ENCODE measurements around the gene VSX1. TPM values are rescaled to one million over a fixed set of nuclear protein-coding genes. Genes with fewer than 3 reads are reported as not detected.

VSX1 gene
- polyA plus RNA-seq, 4 donors, result not detected

DNA sequence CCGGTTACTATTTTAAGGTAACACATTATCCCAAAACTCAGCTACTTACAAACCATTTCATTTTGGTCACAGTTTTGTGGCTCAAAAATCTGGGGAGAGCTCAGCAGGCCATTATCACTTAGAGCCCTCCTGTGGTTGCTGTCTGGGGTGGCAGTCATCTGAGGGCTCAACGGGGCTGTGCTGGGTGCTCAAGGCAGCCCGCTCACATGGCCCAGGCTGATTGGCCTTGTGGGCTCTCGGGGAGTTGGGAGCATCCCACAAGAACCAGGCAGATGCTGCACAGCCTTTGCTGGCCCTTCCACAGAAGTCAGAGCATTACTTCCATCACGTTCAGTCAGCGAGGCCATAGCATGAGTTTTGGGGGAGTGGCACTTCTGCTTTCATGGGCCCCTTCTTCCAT is 6.3 kb upstream of the VSX1 start:
- no peak for DNase-seq (ENCODE audit: low read depth in 4 of 4, low spot score in 3 of 4)

DNA sequence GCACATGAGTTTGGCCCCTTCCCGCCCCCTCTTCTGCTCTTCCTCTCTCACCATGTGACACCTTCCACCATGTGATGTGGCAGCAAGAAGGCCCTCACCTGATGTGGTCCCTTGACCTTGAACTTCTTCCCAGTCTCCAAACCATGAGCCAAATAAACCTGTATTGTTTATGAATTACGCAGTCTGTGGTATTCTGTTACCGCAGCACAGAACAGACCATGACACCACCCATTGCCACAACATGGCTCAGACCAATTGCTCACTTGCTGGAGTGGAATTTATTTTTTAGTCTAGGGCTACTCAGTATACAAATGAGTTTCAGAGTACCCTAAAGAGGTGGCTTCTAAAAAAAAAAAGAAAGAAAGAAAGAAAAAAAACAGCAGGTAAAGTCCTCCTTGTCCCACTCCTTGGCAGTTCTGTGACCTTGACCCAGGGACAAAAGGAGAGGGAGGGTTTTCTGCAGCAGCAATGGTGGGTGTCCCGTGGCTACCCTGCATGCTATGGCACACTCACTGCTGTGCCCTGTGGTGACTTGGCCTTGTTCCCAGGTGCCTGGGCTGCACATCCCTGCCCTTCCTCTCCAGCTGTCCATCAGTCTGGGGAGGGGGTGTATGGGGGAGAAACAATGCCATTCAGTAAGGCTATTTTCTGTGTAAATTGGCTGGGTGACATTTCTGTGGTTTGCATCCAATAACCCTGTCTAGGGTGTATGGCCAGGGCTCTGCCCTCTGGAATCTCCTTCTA is 5.4 kb upstream of the VSX1 start:
- no peak for DNase-seq (ENCODE audit: low read depth in 4 of 4, low spot score in 3 of 4)

DNA sequence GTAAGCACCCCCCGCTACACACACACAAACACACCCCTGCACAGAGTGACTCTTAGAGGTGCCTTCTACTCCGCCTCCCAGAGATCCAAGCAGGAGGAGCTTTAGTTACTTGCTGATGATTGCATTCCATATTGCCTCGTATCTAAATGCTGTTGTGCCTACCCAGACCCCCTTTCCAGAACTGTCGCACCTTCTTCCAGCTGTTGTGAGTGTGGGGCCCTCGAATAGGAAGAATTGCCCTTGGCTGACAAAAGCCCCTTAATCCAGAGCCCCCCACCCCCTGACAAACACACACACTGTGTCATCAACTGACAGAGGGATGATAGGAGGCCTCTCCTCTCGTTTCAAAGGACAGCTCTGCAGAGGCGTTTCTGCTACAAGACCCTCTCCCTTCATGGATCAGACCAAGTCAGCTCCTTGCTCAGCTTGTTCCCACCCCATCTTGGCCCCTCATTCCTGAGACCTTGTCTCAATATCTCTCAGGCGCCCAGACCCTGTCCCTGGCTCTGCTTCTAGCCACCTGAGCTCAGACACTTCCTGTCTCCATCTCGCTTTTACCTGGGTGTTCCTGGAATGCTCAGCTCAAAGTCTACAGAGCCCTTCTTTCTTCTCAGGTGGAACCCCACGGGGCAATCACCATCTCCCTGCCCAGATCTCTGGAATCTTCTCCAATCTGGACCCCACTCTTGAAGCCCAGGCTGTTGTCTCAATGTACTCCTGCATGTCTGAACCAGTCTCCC is 4.0 kb upstream of the VSX1 start:
- no peak for DNase-seq (ENCODE audit: low read depth in 4 of 4, low spot score in 3 of 4)

DNA sequence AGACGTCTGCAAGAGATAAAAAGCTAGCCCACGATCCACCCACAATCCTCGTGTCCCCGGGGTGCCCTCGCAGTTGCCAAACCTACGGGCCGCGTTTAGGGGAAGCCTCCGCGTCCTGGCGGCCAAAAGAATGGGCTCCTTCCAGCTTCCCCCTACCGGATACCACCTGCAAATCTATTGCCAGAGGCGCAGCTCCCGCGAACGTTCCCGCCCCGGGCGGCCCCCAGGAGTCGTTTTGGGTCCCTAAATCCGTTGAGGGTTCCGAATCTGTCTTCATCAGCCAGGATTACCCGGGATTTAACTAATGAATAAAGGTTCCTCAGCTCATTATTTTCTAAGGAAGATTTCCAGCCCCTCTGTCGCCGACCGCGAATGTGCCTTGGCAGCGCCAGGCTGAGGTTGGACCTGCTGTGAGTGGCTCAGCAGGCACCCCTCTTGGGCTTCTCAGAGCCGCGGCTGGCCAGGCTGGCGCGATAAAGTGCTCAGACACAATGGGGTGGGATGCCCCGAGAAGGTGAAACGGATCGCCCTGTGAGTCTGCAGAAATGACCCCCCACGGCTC is 2.8 kb upstream of the VSX1 start:
- no peak for DNase-seq (ENCODE audit: low read depth in 4 of 4, low spot score in 3 of 4)

DNA sequence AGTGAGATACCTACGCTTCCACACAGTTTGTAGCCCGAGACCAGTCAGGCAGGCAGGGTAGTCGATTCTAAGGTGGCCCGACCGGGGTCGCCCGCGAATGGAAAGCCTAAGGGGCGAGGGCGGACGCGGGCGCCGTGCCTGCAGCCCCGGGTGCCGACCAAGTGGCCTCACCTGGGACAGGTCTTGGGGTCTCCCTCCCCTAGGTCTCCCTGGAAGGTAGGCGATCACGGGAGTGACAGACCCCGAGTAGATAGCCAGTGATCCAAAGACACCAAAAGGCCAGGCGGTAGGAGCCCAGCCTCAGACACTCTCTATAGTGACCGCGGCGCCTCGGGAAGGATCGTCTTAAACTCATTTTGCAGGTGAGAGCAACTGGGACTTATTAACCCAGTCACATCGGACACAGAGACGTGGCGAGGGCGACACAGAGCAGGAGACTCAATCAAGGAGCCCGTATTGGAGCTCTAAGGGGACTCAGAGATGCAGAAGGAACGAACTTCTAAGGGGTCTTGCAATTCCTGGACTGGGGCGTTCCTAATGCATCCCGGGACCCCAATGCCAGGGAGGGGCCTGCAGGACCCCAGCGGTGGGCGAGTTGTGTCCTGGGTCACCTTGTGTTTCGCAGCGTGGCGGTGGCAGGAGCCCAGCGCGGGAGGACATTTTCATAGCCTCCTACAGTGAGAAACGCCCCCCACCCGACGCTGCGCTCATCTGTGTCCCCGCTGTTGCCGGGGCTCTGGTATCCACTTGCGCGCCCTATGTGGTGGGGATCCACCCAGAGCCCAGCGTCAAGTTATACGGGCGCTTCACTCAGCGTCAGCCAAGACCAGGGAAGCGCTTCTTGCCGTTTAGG is 2.1 kb upstream of the VSX1 start:
- no peak for DNase-seq (ENCODE audit: low read depth in 4 of 4, low spot score in 3 of 4)

DNA sequence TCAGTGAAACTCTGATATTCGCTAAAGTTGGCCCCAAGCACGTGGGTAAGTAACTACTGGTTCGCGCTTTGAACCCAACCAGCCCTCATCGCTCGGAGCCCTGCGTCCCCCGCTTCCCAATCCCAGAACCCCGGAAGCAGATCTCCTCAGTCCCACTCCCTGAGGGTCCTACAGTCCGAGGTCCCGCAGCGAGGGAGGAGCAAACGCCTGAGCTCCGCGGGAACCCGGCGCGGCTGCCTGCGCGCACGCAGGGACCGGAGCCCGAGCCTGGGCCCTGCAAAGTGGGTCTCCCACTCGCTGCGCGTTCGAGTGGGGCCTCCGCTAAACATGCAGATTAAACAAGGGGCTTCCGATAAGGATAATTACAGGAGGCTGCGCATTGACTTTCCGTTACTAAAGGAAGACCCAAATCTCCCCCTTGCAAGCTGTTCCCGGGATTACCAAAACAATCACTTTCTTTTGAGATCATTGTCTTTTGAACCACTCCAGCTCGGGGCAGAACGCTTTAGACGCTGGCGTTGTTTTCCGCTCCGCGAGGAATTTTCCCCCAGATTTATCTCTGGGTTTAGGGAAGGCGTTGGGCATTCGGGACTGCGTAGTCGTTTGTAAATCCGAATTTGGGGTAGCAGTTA is 1.3 kb upstream of the VSX1 start:
- DNase-seq (ENCODE audit: low read depth in 4 of 4, low spot score in 3 of 4), result no peak

DNA sequence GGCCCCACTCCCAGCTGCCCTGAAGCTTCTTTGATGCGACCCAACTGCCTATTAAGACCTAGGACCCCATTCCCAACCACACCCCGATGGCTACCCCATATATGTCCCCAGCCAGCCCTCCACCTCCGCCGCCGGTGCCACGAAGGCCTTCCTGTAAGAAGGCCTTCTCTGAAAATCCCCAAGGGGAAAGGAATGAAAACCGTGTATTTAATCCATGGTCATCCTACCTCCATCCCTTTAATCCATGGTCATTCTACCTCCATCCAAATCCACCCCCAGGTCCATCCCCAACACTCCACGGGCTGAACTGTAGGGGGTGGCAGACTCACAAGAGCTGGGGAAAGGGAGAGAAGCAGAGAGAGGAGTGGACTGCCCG is 545 bp upstream of the VSX1 start:
- DNase-seq (ENCODE audit: low read depth in 4 of 4, low spot score in 3 of 4), result no peak

DNA sequence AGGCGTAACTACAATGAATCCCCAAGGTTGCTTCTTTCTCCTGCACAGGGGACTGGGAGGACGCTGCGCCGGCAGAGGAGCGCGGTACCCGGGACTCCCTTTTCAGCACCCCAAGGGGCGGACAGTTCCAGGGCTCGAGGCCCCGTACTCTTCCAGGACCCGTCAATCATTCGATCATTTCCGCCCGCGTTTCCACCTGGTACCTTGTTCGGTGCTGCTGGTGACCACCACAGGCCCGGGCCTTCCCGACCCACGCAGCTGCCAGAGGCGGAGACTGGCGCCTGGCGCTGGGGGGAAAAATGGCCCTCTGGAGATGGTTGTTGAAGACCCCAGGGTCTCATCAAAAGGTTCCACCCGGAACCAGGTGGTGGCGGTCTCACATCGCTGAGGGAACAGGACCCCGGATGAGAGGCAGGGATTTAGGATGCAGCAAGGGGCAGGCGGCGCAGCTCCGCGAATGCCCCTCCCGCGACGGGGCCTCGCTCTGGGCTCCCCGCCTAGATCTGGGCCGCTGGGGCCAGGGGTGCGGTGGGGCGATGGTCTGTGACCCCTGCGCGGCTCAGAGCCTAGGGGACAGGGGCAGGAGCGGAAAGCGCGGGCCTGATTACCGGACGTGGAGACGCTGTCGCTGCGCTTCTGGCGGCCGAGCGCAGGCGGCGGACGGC is 744 bp downstream of the VSX1 start:
- peak in 1 of 4 donors; percentile 55 for DNase-seq (ENCODE audit: low read depth in 4 of 4, low spot score in 3 of 4)

DNA sequence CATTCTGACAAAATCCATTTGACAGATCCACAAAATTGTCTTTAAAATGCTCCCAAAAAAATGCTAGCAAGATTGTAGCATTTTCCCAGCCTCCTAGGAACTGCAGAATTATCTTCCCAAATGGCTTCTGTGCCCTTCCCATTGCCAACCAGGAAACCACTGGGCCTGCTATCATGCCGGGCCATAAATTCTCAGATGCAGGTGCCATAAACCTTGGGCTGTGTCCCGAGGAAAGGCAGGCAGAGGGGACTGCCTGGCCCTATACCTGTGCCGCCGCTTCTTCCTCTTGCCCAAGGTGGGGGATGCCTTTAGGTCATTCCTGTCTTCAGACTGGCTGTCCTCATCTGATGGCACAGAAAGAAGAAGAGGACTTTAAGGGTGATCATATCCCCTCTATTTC is 2.8 kb downstream of the VSX1 start:
- DNase-seq (ENCODE audit: low read depth in 4 of 4, low spot score in 3 of 4), result no peak

DNA sequence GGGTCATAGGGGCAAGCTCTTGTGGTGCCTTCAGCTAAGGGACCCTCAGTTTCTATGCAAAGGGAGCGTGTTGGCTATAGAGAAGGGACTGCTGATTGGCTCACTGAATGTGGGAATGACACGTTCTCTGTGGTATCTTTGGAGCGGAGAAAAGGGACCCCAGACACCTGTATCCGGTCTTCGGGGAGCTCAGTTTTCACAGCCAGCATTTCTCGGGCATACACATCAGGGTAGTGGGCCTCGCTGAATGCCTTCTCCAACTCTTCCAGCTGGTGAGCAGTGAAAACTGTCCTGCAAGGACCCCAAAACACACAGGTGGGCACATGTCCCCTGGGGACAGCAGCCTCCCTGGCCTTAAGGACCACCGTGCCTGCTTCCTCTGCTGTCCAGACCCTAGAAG is 3.3 kb downstream of the VSX1 start:
- DNase-seq (ENCODE audit: low read depth in 4 of 4, low spot score in 3 of 4), result no peak

DNA sequence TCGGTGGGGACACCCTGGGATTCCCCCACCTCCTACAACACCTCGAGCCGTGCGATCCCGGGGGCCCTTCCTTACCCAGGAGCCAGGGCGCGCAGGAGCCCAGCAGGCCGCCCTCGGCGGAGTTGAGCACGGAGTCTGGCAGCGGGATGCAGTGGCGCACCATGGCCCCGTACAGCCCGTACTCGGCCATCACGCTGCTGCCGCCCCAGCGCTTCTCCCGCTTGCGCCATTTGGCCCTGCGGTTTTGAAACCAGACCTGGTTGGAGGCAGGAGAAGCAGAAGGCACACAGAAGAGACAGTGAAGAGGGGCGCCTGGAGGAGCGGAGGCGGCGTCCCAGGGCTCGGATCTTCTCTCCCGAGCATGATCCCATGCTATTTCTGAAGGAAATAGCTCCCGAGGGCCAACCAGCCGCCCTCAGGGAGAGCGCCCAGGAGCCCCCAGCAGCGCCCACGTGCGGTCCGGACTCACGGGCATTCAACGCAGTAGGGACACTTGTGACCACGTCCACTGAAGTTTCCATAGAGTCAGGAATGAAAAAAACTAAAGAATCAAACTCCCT is 4.3 kb downstream of the VSX1 start:
- no peak for DNase-seq (ENCODE audit: low read depth in 4 of 4, low spot score in 3 of 4)

DNA sequence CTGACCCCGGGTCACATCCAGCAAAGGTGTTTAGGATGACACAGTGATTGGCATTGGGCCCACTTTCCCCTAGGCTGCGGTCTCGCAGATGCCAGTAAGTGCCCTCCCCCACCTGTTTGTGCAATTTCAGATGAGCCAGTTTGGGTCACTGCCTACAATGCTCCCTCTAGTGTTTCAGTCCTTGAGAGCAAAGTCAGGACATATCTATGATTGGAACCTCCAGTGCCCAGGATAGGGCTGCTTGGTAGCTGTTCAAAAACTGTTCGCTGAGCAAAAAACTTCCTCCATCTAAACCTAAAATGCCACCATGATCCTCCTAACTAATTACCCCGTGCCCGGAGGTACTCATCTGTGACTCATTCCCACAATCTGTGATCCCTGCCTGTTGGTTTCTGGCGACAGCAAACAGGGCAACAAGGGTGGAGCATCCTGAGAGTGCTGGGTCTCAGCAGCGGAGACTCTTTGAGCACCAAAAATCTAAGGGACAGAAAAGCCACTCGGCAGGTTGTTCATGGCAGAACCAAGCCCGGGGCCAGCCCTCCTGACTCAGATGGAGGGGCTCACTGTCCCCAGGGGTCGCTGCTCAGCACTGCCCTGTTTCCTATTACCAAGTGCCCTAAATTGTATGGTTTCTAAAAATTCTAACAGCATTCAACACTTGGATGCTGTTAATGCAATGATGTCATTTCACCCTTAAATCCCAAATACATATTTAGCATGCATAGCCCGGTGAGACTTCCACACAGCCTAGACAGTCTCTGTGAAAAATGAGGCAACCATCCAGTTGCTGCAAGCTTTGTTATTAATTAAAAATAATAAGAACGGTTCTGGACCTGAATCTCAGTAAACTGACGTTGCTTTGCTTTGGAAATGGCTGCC is 5.0 kb downstream of the VSX1 start:
- DNase-seq (ENCODE audit: low read depth in 4 of 4, low spot score in 3 of 4), result no peak

DNA sequence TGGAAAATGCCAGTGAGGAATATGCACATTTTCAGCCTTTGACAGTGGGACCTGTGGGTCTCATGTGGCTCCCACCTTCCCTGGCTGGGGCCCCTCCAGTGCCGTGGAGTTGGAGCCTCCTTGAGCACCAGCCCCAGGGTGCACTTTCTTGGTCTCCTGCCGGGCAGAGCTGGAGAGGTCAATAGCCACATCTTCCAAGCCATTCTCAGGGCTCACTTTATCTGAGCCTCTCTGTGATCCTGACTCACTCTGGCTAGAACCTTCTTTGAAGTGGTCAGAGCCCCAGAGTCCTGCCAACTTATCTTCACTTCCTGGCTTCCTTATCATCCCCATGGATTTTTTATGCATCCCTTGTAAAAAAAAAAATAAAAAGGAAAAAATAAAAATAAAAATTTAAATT is 5.7 kb downstream of the VSX1 start:
- DNase-seq (ENCODE audit: low read depth in 4 of 4, low spot score in 3 of 4), result no peak

DNA sequence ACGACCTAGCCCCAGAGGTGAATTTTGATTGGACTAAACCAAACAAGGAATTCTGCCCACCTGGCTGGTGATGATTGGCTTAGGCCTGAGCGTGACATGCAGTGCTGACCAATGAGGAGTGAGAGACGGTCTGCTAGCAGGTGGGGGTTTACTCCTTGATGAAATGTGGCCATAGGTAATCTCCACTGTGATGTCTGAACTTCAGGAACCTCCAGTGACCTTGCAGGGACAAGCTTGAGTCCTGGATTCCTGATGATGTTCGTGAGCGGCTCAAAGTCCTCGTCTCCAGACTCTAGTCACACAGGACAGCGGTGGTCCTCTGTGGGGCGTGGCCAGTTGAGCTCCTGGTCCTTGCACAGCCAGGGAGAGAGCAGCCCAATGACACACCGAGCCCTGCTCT is 8.4 kb downstream of the VSX1 start:
- DNase-seq (ENCODE audit: low read depth in 4 of 4, low spot score in 3 of 4), result no peak

DNA sequence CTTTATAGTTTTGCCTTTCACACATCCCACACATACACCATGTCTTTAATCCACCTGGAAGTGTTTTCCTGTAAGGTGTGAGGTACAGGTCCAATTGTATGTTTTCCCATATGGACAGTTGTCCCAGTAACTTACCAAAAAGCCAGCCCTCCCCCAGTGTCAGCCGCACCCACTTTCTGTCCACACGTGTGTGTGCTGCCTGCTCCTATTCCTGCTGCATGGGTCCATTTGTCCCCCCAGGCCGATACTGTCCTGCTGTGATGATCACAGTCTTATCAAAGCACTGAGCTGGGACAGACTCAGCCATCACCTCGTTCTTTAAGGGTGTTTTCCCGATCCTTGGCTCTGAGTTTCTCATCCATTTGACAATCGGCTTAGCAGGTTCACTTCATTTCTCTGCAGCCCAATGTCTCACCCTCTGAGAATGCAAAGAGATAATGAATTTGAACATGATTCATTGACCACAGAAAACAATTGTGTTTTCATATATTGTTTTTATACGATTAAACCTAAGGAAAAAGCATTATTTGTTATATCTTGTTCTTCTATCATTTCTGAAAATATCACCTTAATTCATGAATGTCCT is 9.6 kb downstream of the VSX1 start:
- DNase-seq (ENCODE audit: low read depth in 4 of 4, low spot score in 3 of 4), result no peak

DNA sequence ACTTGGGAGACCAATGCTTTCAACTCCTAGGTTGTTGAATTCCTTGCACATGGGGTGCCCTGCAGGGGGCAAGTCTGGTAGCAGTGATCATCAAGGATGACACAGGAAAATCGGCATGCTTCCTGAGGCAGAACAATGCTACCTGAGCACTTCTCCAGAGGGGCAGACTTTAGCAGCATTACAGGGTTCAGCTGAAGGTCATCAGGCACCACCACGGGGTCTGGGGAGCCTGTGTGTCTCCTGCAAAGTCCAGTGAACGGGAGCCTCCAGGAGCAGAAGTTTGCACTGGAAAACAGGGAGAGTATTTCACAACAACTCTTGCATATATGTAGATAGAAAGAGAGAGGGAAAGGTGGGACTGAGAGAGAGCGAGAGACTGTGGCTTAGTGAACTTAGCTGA is 10.2 kb downstream of the VSX1 start:
- no peak for DNase-seq (ENCODE audit: low read depth in 4 of 4, low spot score in 3 of 4)

DNA sequence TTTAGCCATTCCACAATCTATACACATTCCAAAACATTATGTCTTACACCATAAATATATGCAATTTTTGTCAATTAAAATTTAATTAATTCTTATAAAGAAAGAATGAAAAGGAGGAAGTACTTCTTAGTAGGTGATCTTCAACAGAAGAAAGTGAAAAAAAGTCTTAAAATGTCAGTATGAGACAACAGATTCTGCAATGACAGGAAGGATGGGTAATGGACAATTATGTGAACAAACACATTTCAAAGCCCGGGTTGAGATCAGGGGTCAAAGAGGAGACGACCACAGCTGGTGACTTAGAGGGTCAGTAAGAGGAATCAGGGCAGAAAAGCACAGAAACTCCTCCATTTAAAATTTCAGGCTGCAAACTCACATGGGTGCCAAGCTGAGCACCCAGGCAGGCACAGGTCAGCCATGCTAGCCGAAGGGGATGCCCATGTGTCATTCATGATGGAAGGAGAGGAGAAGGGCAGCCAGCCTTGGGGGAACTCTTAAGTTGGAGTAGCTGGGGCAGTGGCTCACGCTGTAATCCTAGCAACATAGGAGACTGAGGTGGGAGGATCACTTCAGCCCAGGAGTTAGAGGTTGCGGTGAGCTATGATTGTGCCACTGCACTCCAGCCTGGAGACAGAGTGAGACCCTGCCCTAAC is 11.0 kb downstream of the VSX1 start:
- no peak for DNase-seq (ENCODE audit: low read depth in 4 of 4, low spot score in 3 of 4)

Data from right renal pelvis (tissue), 4 donors.